ENCODE measurements around the gene SEMA4F. TPM values are rescaled to one million over a fixed set of nuclear protein-coding genes. Genes with fewer than 3 reads are reported as not detected.

Gene SEMA4F
- polyA plus RNA-seq, 1 donor (not counting 4 experiments of a cell fraction or from before 2014, with no cell fraction given) = 8.0 TPM

- H3K9me3 ChIP-seq (ENCODE audit: control insufficient read depth, low read depth, low read length) = no peaks in the 10 kb centered on the region
- H3K27ac ChIP-seq (ENCODE audit: control insufficient read depth, insufficient read depth, low read length) = no peak overlapping the region
- H3K4me1 ChIP-seq (ENCODE audit: control insufficient read depth, extremely low read depth, insufficient read depth, low read length) = peaks cover 5% of the 10 kb centered on the region
- no peak overlapping the region for H3K4me3 ChIP-seq (ENCODE audit: control insufficient read depth in 2 of 3, extremely low read depth in 1 of 3, insufficient read depth in 2 of 3, low read depth in 1 of 3, low read length in 3 of 3)
- H3K4me2 ChIP-seq (ENCODE audit: control insufficient read depth, extremely low read depth, insufficient read depth, low read depth, low read length) = no peak overlapping the region
- no peak overlapping the region for H3K9ac ChIP-seq (ENCODE audit: control insufficient read depth, extremely low read depth, insufficient read depth, low read length)
- no peaks in the 10 kb centered on the region for H3K27me3 ChIP-seq (ENCODE audit: control insufficient read depth, extremely low read depth, insufficient read depth, low read length)
- no peaks in the 10 kb centered on the region for H3K9me1 ChIP-seq (ENCODE audit: control insufficient read depth, extremely low read depth, insufficient read depth, low read length)
- H3K79me2 ChIP-seq (ENCODE audit: control insufficient read depth, insufficient read depth, low read length) = no peaks in the 10 kb centered on the region
- TF ChIP-seq CTCF (optimal IDR thresholded peaks at IDR 0.05 in 1 of 3, IDR thresholded peaks at IDR 0.05 in 1 of 3, conservative IDR thresholded peaks at IDR 0.05 in 1 of 3; ENCODE audit: extremely low read depth in 1 of 3, insufficient read depth in 2 of 3, low read length in 3 of 3) (no peak), EZH2 (IDR thresholded peaks at IDR 0.05; ENCODE audit: low read length) (no peak)
- no peak for FAIRE-seq
- dilution Hi-C loops (cut with MboI; ENCODE audit: extremely low pct_ligation_motif_present, low sequenced_read_pairs) = no loop called here
- DNase-seq (ENCODE audit: low read depth, low spot score) = no peak
- no peak overlapping the region for H2AFZ ChIP-seq (ENCODE audit: control insufficient read depth, low read length)
- no peaks in the 10 kb centered on the region for H3K36me3 ChIP-seq (ENCODE audit: control insufficient read depth in 2 of 2, extremely low read depth in 1 of 2, insufficient read depth in 2 of 2, low read length in 2 of 2)
- no peaks in the 10 kb centered on the region for H4K20me1 ChIP-seq (ENCODE audit: control insufficient read depth, extremely low read depth, insufficient read depth, low read length)
Measured at GRCh38 chr2:74688881-74689280, 34.8 kb downstream of the SEMA4F start.

- Histone ChIP-seq H3K27ac (ENCODE audit: control insufficient read depth, insufficient read depth, low read length) (no peak overlapping the region), H3K36me3 (ENCODE audit: control insufficient read depth in 2 of 2, extremely low read depth in 1 of 2, insufficient read depth in 2 of 2, low read length in 2 of 2) (no peaks in the 10 kb centered on the region), H3K9me3 (ENCODE audit: control insufficient read depth, low read depth, low read length) (no peaks in the 10 kb centered on the region), H3K9me1 (ENCODE audit: control insufficient read depth, extremely low read depth, insufficient read depth, low read length) (no peaks in the 10 kb centered on the region), H3K4me2 (ENCODE audit: control insufficient read depth, extremely low read depth, insufficient read depth, low read depth, low read length) (no peak overlapping the region), H3K79me2 (ENCODE audit: control insufficient read depth, insufficient read depth, low read length) (no peaks in the 10 kb centered on the region), H3K4me1 (ENCODE audit: control insufficient read depth, extremely low read depth, insufficient read depth, low read length) (peaks cover 13% of the 10 kb centered on the region), H2AFZ (ENCODE audit: control insufficient read depth, low read length) (no peak overlapping the region), H3K27me3 (ENCODE audit: control insufficient read depth, extremely low read depth, insufficient read depth, low read length) (no peaks in the 10 kb centered on the region), H4K20me1 (ENCODE audit: control insufficient read depth, extremely low read depth, insufficient read depth, low read length) (no peaks in the 10 kb centered on the region), H3K9ac (ENCODE audit: control insufficient read depth, extremely low read depth, insufficient read depth, low read length) (no peak overlapping the region), H3K4me3 (ENCODE audit: control insufficient read depth in 2 of 3, extremely low read depth in 1 of 3, insufficient read depth in 2 of 3, low read depth in 1 of 3, low read length in 3 of 3) (no peak overlapping the region)
- no peak for DNase-seq (ENCODE audit: low read depth, low spot score)
- dilution Hi-C loops (cut with MboI; ENCODE audit: extremely low pct_ligation_motif_present, low sequenced_read_pairs) = no loop called here
- no peak for TF ChIP-seq CTCF (optimal IDR thresholded peaks at IDR 0.05 in 1 of 3, IDR thresholded peaks at IDR 0.05 in 1 of 3, conservative IDR thresholded peaks at IDR 0.05 in 1 of 3; ENCODE audit: extremely low read depth in 1 of 3, insufficient read depth in 2 of 3, low read length in 3 of 3)
- TF ChIP-seq EZH2 (IDR thresholded peaks at IDR 0.05; ENCODE audit: low read length) = no peak
- FAIRE-seq = no peak
Measured at GRCh38 chr2:74689671-74690070, 35.6 kb downstream of the SEMA4F start.

All from keratinocyte (primary cell).